Measurements from ENCODE around the gene PALLD.
A peak's percentile ranks its signal among the peaks of the same experiment; 100 is the strongest.
"Not testable (repeated sequence)": the region's sequence is repeated elsewhere in the genome, so short reads cannot be mapped to it uniquely, and the experiment has no call there.

PALLD gene

GRCh38 chr4:168491563-168491962, 5.3 kb upstream of the PALLD start:
- DNase-seq (ENCODE audit: low read depth) = no peak

- DNase-seq (ENCODE audit: low read depth) = peak; percentile 47
These were observed 1.4 kb downstream of the PALLD start for GRCh38 chr4:168498251-168498650.

GRCh38 chr4:168499241-168499640, 2.4 kb downstream of the PALLD start:
- no peak for DNase-seq (ENCODE audit: low read depth)

GRCh38 chr4:168501407-168501806, 4.6 kb downstream of the PALLD start:
- DNase-seq (ENCODE audit: low read depth) = no peak

GRCh38 chr4:168502861-168503260, 6.0 kb downstream of the PALLD start:
- DNase-seq (ENCODE audit: low read depth) = peak; percentile 36

- DNase-seq (ENCODE audit: low read depth) = no peak
These were observed 7.0 kb downstream of the PALLD start for GRCh38 chr4:168503652-168504362.

GRCh38 chr4:168504526-168504925, 7.7 kb downstream of the PALLD start:
- no peak for DNase-seq (ENCODE audit: low read depth)

DNA sequence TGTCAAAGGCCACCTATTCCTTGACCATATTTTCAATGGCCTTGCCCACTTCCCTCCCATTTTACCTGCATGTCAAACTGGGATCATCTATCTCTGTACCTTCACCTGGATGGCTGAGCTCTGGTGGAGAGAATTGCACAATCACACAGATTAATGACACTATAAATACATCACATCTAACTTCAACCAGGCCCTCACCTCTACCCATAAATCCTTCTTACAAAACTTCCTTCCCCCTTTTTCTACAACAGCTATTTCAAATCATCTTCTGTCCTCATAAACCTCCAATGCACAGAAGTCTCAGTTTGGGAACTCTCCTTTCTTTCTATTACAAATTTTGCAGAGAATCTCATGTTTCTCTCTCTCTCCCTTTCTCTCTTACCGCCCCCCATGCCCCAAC, 9.2 kb downstream of the PALLD start:
- no peak for DNase-seq (ENCODE audit: low read depth)

DNA sequence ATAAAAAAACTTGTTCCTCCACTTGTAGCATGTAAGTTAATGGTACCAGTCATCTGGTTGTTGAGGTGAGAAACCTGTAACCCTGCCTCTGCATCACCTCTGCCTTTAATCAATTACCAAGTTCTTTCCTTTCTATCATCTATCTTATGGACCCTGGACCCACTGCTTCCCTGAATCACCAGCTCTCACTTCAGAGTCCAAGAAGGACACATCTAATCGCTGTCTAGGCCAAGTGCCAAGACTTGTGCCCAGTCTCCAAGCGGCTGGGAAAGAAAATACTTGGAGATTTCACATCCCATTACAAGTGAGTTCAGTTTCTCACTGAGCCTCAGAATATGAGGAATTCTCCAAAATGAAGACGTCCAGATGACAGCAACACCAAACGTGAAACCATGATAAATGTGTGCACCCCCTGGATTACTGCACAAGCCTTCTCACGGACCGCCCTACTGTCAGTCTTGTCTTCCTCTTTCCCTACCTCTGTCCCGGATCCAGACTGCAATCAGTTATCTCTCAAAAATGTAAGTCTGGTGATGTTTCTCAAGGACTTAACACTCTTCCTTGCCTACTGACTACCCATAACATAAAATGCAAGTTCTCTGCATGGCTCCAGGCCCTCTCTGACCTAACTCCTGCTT, 10.4 kb downstream of the PALLD start:
- DNase-seq (ENCODE audit: low read depth) = no peak

DNA sequence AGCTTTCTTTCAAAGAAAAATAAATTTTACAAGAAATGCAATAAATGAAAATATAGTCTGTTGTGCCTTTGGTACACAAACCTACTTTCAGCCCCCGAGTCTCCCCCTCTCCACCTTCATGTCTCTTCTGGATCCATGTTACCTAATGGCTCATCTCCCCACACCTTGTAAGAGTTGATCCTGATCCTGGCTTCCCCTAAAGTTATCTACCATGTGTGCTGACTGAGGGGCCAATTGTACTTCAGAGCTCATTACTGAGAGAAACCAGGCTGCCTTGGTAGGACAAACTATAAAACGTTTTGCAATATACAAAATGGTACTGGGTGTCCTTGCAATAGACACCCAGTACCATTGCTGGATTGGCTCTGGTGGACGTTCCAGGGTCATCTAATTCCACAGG, 11.8 kb downstream of the PALLD start:
- no peak for DNase-seq (ENCODE audit: low read depth)

DNA sequence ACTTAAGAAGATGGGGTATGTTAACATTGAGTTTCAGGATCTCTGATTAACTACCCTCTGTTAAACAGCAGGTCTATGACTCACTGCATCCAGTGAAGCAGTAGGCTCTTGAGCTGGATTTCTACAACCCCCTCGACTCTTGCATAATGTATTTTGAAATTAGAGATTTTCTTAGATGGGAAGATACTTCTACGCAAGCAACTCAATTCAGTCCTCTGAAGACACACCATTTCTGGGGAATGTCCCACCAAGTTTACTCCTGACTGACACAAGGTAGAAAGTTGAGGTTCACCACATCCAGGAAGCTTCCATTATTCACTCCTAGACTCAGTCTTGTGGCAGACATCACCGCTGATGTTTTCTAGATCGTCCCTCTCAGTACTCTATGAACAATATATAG, 12.9 kb downstream of the PALLD start:
- peak; percentile 66 for DNase-seq (ENCODE audit: low read depth)

GRCh38 chr4:168511780-168512489, 15.1 kb downstream of the PALLD start:
- DNase-seq (ENCODE audit: low read depth) = no peak

GRCh38 chr4:168513826-168514225, 17.0 kb downstream of the PALLD start:
- not testable (repeated sequence) for DNase-seq (ENCODE audit: low read depth)

- DNase-seq (ENCODE audit: low read depth) = peak; percentile 21
These were observed 17.5 kb downstream of the PALLD start for GRCh38 chr4:168514249-168514852.

GRCh38 chr4:168515222-168516011, 18.6 kb downstream of the PALLD start:
- DNase-seq (ENCODE audit: low read depth) = no peak

DNA sequence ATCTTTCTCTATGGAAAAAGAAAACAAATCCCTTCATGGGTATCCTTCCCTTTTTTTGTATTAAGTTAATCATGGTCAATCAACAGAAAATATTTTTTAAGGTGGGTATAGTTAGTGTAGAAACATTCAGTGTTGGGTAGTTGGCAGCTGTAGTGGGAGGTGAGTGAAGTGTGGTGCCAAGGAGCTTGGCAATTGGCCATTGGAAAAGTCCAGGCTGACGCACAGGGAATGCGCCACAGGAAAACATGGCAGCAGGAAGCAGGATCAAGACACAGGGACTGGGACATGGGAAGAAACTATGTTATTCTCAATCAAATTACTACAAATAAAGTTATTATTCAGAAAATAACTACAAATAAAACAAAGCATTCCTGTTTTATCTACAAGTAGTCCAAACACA, 20.0 kb downstream of the PALLD start:
- no peak for DNase-seq (ENCODE audit: low read depth)

- no peak for DNase-seq (ENCODE audit: low read depth)
These were observed 22.7 kb downstream of the PALLD start for GRCh38 chr4:168519576-168519975.

DNA sequence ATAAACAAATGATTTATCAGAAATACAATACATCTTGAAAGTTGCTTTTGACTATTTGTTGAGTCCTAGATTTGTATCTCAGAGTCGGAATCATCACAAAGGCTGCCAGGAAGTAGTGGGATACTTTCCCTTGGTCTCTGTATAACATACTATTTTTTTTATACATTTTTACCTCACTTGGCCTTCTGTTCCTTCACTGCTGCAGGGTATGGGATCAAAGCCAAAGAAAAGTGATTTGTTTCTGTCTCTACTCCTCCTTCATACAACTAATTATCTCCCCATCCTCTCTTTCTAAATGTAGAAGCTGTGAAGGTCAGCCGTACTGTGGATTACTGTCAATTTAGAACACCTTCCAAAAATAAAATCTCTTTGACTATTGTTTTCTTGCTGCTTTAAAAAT, 24.9 kb downstream of the PALLD start:
- DNase-seq (ENCODE audit: low read depth) = no peak

GRCh38 chr4:168522356-168522755, 25.5 kb downstream of the PALLD start:
- peak; percentile 86 for DNase-seq (ENCODE audit: low read depth)

DNA sequence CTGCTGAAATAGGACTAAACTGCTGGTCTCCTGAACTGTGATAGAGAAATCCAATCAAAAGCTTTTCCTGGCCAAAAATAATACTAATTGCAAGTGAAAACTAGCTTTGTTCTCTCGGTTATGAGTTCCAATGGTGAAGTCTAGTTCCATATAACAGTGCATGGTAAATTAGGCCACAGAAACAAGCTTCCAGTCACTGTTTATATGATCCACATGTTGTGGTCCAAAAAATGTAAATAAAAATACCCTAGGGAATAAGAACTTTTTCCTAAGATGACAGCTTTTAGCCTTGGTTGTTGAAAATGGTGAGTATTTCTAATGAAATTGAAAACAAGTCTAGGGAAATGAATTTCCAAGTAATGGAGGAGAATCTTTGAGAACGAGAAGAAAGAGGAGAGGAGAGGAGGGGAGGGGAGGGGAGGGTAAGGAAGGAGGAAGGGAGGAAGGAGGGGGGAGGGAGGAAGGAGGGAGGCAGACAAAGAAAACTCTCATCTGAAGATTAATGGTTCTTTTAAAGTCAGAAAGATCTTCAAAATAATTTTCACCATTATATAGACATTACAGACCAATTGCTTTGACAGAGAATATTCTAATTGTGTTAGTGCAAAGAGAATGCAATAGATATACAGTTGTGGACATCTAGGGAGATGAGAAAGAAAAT, 26.1 kb downstream of the PALLD start:
- peak; percentile 71 for DNase-seq (ENCODE audit: low read depth)

GRCh38 chr4:168524006-168524405, 27.2 kb downstream of the PALLD start:
- DNase-seq (ENCODE audit: low read depth) = peak; percentile 93
